B cell (primary cell): ENCODE results near the gene SLC45A3. TPM values are rescaled to one million over a fixed set of nuclear protein-coding genes. Genes with fewer than 3 reads are reported as not detected.
A peak's percentile ranks its signal among the peaks of the same experiment; 100 is the strongest.

Experiments
- ATAC-seq: fragments of 200-7000 bp; cut with Tn5 transposase; one replicate; pipeline ENCODE4 v1.10.0; 2021; ENCODE audit warnings: low read depth, mild to moderate bottlenecking, moderate number of reproducible peaks, moderate library complexity
- CTCF ChIA-PET: fragments of 350-600 bp; sonication (Branson Sonifier 250); formaldehyde crosslinking; loops from one replicate; lab custom pipeline; 2021; ENCODE audit warnings: antibody characterized with exemption, inconsistent platforms; lab: Charles Lee
- POLR2A ChIA-PET: fragments of 350-600 bp; sonication (Branson Sonifier 250); formaldehyde crosslinking; loops from one replicate; lab custom pipeline; 2021; ENCODE audit warnings: antibody characterized with exemption; lab: Charles Lee
- DNase-seq: peaks from one replicate; pipeline ENCODE4 v3.0.0; 2013
- H2AFZ ChIP-seq: 2 replicates; pipeline ENCODE4 v1.6.1; 2012; ENCODE audit warnings: mild to moderate bottlenecking, low read depth, low read length; ENCODE audit not compliant: insufficient read depth, poor library complexity, severe bottlenecking
- H3K27ac ChIP-seq, 2 donors: 1 replicate in 1 of 2; 2 replicates in 1 of 2; pipeline ENCODE4 v1.5.1; 2012 to 2013; ENCODE audit warnings: low read length in 2 of 2, mild to moderate bottlenecking in 2 of 2, moderate library complexity in 1 of 2
- H3K27me3 ChIP-seq, 4 experiments: fragments of 200-600 bp in 1 of 4; sonication (generic) in 1 of 4; replicated peaks in 1 of 4; 1 replicate in 2 of 4; 2 replicates in 2 of 4; pipeline versions ENCODE4 v1.6.1 to v1.7.0; 2013 to 2016; ENCODE audit warnings: low read length in 3 of 4, mild to moderate bottlenecking in 2 of 4, mixed read lengths in 1 of 4, moderate library complexity in 1 of 4; ENCODE audit not compliant: insufficient read depth in 4 of 4, control insufficient read depth in 3 of 4; ENCODE audit errors: control extremely low read depth in 1 of 4
- H3K36me3 ChIP-seq, 2 experiments: replicated peaks in 1 of 2; 1 replicate in 1 of 2; 2 replicates in 1 of 2; pipeline versions ENCODE4 v1.6.1 to v1.7.1; 2013; ENCODE audit warnings: low read length in 1 of 2; ENCODE audit not compliant: insufficient read depth in 2 of 2, control insufficient read depth in 1 of 2; ENCODE audit errors: control extremely low read depth in 1 of 2, extremely low read depth in 1 of 2
- H3K4me1 ChIP-seq, 2 donors: fragments of 200-600 bp in 1 of 2; sonication (generic) in 1 of 2; 1 replicate in 1 of 2; 2 replicates in 1 of 2; pipeline versions ENCODE4 v1.5.1 to v1.6.1; 2013 to 2017; ENCODE audit warnings: low read length in 2 of 2; ENCODE audit not compliant: control insufficient read depth in 2 of 2, insufficient read depth in 2 of 2
- H3K4me2 ChIP-seq: replicated peaks from 2 replicates; pipeline ENCODE3; 2012; ENCODE audit warnings: mild to moderate bottlenecking, low read depth, low read length; ENCODE audit not compliant: poor library complexity, severe bottlenecking
- H3K4me3 ChIP-seq, 5 experiments: fragments of 200-600 bp in 1 of 5; sonication (generic) in 1 of 5; 1 replicate in 3 of 5; 2 replicates in 2 of 5; pipeline versions ENCODE4 v1.5.1 to v1.7.0; 2011 to 2016; ENCODE audit warnings: low read length in 4 of 5, mild to moderate bottlenecking in 4 of 5, low read depth in 2 of 5, control low read depth in 1 of 5, moderate library complexity in 1 of 5; ENCODE audit not compliant: insufficient read depth in 1 of 5; ENCODE audit errors: control extremely low read depth in 1 of 5, extremely low read depth in 1 of 5
- H3K79me2 ChIP-seq: fragments of 200-600 bp; sonication (generic); one replicate; pipeline ENCODE4 v1.6.0; 2016; ENCODE audit warnings: low read length; ENCODE audit not compliant: control insufficient read depth, insufficient read depth
- H3K9ac ChIP-seq: fragments of 200-600 bp; sonication (generic); 2 replicates; pipeline ENCODE4 v1.6.1; 2017; ENCODE audit warnings: mild to moderate bottlenecking, low read length, moderate library complexity
- H3K9me3 ChIP-seq, 3 donors: one replicate each; pipeline versions ENCODE4 v1.6.1 to v1.7.1; 2013; ENCODE audit warnings: low read length in 2 of 3; ENCODE audit not compliant: control insufficient read depth in 2 of 3, insufficient read depth in 1 of 3; ENCODE audit errors: control extremely low read depth in 1 of 3
- H4K20me1 ChIP-seq: 2 replicates; pipeline ENCODE4 v1.6.0; 2012; ENCODE audit warnings: mild to moderate bottlenecking, low read length; ENCODE audit not compliant: insufficient read depth, control insufficient read depth, poor library complexity, severe bottlenecking
- H3K27ac Mint-ChIP-seq: one replicate; pipeline ENCODE4 v1.8.0; 2021; ENCODE audit warnings: mixed read lengths
- H3K27me3 Mint-ChIP-seq: one replicate; pipeline ENCODE4 v1.8.0; 2021; ENCODE audit warnings: mixed read lengths
- H3K4me1 Mint-ChIP-seq: one replicate; pipeline ENCODE4 v1.8.0; 2021; ENCODE audit warnings: mixed read lengths
- H3K4me3 Mint-ChIP-seq: one replicate; pipeline ENCODE4 v1.8.0; 2021; ENCODE audit warnings: mixed read lengths
- H3K9me3 Mint-ChIP-seq: one replicate; pipeline ENCODE4 v1.8.0; 2022; ENCODE audit warnings: mixed read lengths; ENCODE audit not compliant: insufficient read depth
- CTCF ChIP-seq: fragments of 200-600 bp; IDR thresholded peaks from one replicate; pipeline ENCODE4 v1.8.0; 2022; ENCODE audit warnings: antibody characterized with exemption, mild to moderate bottlenecking
- EZH2 ChIP-seq: IDR thresholded peaks from 2 replicates; pipeline ENCODE4 v1.6.1; 2012; ENCODE audit warnings: borderline replicate concordance, low read depth, mild to moderate bottlenecking, moderate library complexity, low read length; ENCODE audit not compliant: insufficient read depth, poor library complexity, severe bottlenecking
- WGBS: methylation state at CpG from one replicate; pipeline ENCODE4 v1.1.5; 2013; ENCODE audit warnings: missing lambda C conversion rate; ENCODE audit not compliant: insufficient coverage; 5-methylcytosine and 5-hydroxymethylcytosine counted together
- intact Hi-C: fragments of 100-400 bp; cut with micrococcal nuclease; formaldehyde crosslinking; loops from one replicate; pipeline ENCODE4 v1.10.0; 2022
- polyA plus RNA-seq: library from polyadenylated mRNA; depleted of rRNA; stranded (reverse); fragments of >200 nt; gene quantifications from 2 replicates; pipeline ENCODE4 v1.2.3, GENCODE V29; 2012
- total RNA-seq, 2 donors: library from RNA; stranded (reverse); fragments of 120-200 nt in 1 of 2; gene quantifications; 1 replicate in 1 of 2; 2 replicates in 1 of 2; pipeline versions ENCODE4 v1.2.3 to v1.2.4, GENCODE V29; 2013 to 2022

Gene SLC45A3
- total and polyA plus RNA-seq, 2 donors (not counting 1 experiment from before 2014, with no cell fraction given) = 5.0 to 23.9 TPM

GRCh38 chr1:205693421-205693991 is 13.2 kb upstream of the SLC45A3 start:
- Mint-ChIP-seq H3K4me1 (peaks cover 10% of the 10 kb centered on the region), H3K27me3 (peaks cover 4% of the 10 kb centered on the region), H3K9me3 (no peaks in the 10 kb centered on the region), H3K4me3 (no peak overlapping the region), H3K27ac (no peak overlapping the region)
- H3K4me2 ChIP-seq = peak overlapping the region; percentile 53
- no peak overlapping the region for H3K27ac ChIP-seq
- ATAC-seq (no peak), DNase-seq (no peak)
- H3K9me3 ChIP-seq = no peaks in the 10 kb centered on the region
- intact Hi-C loops = no loop called here
- no peak overlapping the region for H3K4me3 ChIP-seq
- no peaks in the 10 kb centered on the region for H3K27me3 ChIP-seq
- POLR2A ChIA-PET = no interaction called here
- H3K36me3 ChIP-seq = no peaks in the 10 kb centered on the region
- H3K4me1 ChIP-seq = peaks cover 12 to 13% of the 10 kb centered on the region in 2 donors
- CTCF ChIA-PET = interaction anchor here (0.6 to 3.5 kb wide), 5 partner anchors 15 to 266 kb away, joined by 3 to 29 read pairs (median 3); no protein-coding TSS in a partner anchor
- H3K9ac ChIP-seq = no peak overlapping the region
- TF ChIP-seq CTCF (no peak), EZH2 (no peak)
- peak overlapping the region; percentile 62 for H2AFZ ChIP-seq
- no peaks in the 10 kb centered on the region for H4K20me1 ChIP-seq
- H3K79me2 ChIP-seq = no peaks in the 10 kb centered on the region
- 4% methylated on average over 7 of the region's 12 CpGs for WGBS

DNA sequence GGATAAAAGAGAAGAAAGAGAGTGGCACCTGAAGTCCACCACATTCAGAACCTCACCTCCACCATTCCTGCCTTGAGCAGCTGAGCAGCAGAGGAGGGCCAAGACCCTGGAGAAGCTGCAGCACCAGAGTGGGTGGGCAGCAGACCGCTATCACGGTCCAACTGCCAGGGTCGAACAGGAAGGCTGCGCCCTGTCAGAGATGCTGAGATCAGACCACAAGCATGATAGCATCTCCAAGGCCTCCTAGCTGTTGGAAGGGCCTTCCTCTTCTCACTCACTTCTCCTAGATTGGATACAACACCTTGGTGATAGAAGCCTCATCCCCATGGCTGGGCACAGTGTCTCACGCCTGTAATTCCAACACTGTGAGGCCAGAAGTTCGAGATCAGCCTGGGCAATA is 12.1 kb upstream of the SLC45A3 start:
- no peak overlapping the region for H3K27ac Mint-ChIP-seq
- no peaks in the 10 kb centered on the region for H3K9me3 ChIP-seq
- intact Hi-C loops = no loop called here

More for the DNA sequence above, 12.1 kb upstream of the SLC45A3 start:
- ATAC-seq (no peak), DNase-seq (no peak)
- Histone ChIP-seq H2AFZ (no peak overlapping the region), H3K79me2 (no peaks in the 10 kb centered on the region), H4K20me1 (no peaks in the 10 kb centered on the region), H3K9ac (no peak overlapping the region), H3K27me3 (no peaks in the 10 kb centered on the region), H3K4me3 (no peak overlapping the region), H3K27ac (no peak overlapping the region), H3K4me1 (peaks cover 12 to 13% of the 10 kb centered on the region in 2 donors), H3K4me2 (no peak overlapping the region), H3K36me3 (no peaks in the 10 kb centered on the region)
- WGBS = 64% methylated on average over 4 of the region's 6 CpGs
- POLR2A ChIA-PET = no interaction called here
- TF ChIP-seq CTCF (no peak), EZH2 (no peak)
- CTCF ChIA-PET = interaction anchor here (3.5 kb wide), 1 partner anchor 33 kb away, joined by 29 read pairs; no protein-coding TSS in a partner anchor
- peaks cover 4% of the 10 kb centered on the region for H3K27me3 Mint-ChIP-seq
- H3K4me1 Mint-ChIP-seq = peaks cover 10% of the 10 kb centered on the region
- no peak overlapping the region for H3K4me3 Mint-ChIP-seq
- H3K9me3 Mint-ChIP-seq = no peaks in the 10 kb centered on the region
